ENCODE measurements around the gene KCNQ1.

DNA sequence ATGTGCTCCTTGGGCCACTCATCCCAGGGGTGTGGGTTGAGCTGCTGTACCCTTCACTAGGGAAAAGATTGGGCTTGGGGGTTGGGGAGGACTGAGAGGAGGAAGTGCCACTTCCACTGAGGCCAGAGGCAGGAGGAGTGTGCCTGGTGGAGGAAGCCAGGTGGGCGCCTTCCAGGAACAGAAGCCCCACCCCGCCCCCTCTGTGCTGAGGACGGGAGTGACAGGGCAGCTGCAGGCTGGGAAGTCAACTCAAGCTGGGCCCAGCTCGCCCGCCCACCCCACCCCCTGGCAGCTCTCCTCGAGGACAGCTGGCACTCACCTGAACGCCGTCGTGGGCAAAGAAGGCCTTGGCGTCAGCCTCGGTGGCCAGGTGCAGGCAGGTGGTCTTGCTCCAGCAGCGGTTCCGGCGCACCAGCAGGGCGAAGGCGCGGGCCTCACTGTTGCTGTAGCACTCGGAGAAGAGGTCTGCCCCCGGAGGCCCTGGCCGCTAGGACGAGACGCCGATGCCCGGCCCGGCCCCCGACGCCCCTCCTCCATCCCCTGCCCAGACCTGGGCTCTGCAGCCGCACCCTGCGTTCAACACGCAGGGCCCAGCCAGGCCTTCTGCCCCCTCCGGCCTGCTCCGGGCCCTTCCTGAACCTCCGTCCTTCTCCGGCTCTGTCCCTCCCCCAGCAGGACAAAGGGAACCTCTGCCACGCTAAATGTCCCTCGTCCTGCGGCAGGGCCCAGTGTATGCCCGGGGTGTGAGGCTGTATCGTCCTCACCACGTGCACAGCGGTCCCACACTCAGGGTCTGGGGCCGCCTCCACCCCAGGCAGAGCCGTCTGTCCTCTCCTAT is 30.8 kb upstream of the KCNQ1 start:
- no peak for TF ChIP-seq POLR2A (IDR thresholded peaks at IDR 0.05; ENCODE audit: low read length)
- no peak for TF ChIP-seq GATA1 (IDR thresholded peaks at IDR 0.05; ENCODE audit: low read depth, low read length)
